GM10266 (cell line): ENCODE data around the gene HDGFL3.

ENCODE experiments used
- DNase-seq: peaks from one replicate; pipeline ENCODE4 v3.0.0; 2012; ENCODE audit errors: extremely low spot score
- TF ChIP-seq, protein P1 (sequence below): IDR thresholded peaks from 2 replicates; pipeline ENCODE4 v1.5.1; 2012; ENCODE audit warnings: mild to moderate bottlenecking, low read depth; ENCODE audit not compliant: control insufficient read depth, insufficient read depth; ENCODE audit errors: missing control alignments

HDGFL3 gene

GRCh38 chr15:83127547-83128150 lies 80.0 kb downstream of the HDGFL3 start:
- no peak for DNase-seq

GRCh38 chr15:83123529-83123928 lies 84.1 kb downstream of the HDGFL3 start:
- TF ChIP-seq, protein P1, sequence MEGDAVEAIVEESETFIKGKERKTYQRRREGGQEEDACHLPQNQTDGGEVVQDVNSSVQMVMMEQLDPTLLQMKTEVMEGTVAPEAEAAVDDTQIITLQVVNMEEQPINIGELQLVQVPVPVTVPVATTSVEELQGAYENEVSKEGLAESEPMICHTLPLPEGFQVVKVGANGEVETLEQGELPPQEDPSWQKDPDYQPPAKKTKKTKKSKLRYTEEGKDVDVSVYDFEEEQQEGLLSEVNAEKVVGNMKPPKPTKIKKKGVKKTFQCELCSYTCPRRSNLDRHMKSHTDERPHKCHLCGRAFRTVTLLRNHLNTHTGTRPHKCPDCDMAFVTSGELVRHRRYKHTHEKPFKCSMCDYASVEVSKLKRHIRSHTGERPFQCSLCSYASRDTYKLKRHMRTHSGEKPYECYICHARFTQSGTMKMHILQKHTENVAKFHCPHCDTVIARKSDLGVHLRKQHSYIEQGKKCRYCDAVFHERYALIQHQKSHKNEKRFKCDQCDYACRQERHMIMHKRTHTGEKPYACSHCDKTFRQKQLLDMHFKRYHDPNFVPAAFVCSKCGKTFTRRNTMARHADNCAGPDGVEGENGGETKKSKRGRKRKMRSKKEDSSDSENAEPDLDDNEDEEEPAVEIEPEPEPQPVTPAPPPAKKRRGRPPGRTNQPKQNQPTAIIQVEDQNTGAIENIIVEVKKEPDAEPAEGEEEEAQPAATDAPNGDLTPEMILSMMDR: no peak
- DNase-seq: no peak

More at GRCh38 chr15:83127547-83128150, 80.0 kb downstream of the HDGFL3 start:
- TF ChIP-seq, protein P1: no peak

- TF ChIP-seq, protein P1: no peak
- DNase-seq: no peak
Measured at GRCh38 chr15:83119968-83120581, 87.5 kb downstream of the HDGFL3 start.

- no peak for DNase-seq
- TF ChIP-seq, protein P1: no peak
Measured at GRCh38 chr15:83118968-83119367, 88.7 kb downstream of the HDGFL3 start.

DNA sequence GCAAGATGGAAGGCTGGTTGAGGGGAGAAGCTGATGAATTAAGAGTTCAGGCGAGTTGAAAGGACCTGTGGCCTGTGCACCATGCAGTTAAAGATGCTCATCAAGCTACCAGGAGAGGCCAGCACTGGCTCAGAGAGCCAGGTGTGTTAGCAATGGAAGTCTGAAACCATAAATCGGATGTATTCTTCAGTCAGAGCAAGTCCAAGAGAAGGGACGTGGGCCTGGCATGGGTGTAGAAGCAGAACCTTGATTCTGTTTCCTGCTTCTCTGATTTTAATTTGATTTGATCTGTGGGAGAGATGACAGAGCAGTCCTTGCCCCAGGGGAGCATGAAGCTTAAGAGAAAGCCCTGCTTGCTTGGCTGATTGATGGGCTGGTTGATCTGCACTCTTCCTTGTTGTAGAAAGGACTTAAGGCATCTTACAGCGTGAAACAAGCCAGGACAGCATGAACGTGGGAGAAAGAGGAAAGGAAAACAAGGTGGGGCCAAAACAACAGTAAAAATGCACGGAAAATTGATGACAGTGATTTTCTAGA lies 89.3 kb downstream of the HDGFL3 start:
- no peak for DNase-seq
- TF ChIP-seq, protein P1: no peak

DNA sequence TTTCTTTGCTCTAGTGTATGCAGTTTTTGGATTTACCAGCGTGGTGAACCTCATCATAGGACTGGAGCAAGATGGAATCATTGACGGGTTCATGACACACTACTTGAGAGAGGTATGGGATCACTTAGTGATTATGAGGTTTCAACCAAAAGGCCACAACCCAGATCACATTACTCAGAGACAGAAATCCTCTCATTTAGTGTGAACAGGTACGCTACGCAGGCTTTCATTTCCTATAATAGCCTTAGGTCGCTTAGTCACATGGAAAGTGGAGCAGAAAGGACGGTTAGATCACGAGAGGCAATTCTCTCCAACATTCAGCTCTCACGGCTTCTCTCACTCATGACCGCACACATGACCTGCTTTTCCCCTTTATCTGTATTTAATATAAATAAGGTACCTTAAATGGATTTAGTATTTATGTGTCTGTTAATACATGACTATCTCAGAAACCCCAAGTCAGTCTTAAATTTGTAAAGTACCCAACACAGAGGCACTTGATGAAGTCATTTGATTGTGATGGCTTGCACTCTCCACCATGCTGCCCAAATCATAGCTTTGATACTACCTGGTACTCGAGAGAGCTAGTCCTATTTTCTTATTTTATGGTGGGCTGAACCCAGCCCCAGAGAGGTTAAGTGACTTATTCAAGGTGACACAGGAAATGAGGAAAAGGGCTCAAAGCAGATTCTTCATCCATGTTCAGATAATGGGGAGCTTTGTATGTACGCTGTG lies 91.6 kb downstream of the HDGFL3 start:
- TF ChIP-seq, protein P1: no peak
- no peak for DNase-seq
